Activated CD8-positive, alpha-beta memory T cell treated with anti-CD3 and anti-CD28 coated beads, Interleukin-2, amount 50 U/mL, for 1 hour (primary cell): ENCODE data around the gene FGD5.

Experiments used
- DNase-seq: peaks from one replicate; pipeline ENCODE4 v3.0.0-alpha.2; 2020; ENCODE audit errors: extremely low read depth

The FGD5 gene

DNA sequence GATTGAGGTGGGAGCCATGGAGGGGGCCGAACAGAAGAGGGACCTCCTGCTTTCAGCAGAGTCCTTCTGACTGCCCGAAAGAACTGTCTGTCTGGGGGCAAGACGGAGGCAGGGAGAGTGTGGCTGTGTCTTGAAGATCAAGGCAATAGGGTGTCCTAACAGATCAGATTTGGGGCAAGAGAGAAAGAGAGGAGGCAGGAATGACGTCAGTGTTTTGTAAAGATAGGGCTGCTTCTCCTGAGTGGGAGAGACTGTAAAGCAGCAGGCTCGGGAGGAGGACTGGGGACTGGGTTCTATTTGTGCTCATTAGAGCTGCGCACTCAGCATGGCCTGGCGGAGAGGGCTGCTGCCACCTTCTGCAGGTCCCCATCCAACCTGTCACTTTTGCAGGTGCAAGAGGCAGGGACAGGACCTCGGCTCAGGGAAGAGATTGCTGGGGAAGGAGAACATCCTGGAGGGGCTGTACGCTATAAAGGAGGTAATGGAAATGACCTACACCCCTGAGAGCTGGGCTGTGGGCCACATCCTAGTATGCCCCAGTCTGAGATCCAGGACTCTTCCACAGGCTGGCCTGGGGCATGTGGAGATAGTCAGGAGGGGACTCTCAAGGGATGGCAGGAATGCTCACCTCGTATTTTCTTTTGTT lies 29.0 kb upstream of the FGD5 start:
- DNase-seq: no peak

DNA sequence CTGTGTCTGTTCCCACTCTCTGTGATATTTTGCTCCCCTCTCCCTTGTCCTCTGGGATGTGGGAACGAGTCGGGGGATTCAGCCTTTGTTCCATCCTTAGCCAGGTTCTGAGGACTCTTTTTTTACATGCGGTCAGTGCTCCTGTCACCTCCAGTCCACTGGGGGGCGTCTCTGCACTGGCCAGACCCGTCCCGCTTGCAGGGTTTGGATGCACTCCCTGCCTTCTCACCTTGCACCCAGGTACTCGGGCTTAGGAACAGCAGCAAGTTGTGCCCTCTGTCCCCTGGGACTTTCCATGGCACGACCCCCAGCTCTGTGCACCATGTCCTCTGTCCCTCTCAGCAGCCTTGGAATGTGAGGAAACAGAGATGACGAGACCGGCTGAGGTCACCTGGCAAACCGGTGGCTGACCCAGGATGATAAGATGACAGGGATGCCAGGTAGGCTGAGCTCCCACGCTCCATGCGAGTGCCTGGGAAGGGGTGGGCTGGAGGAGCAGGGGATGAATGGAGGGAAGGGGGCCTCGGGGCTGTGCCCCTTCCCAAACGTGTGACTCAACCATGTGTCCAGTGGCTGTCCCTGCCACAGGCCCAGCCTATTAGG lies 27.3 kb upstream of the FGD5 start:
- DNase-seq: no peak

DNA sequence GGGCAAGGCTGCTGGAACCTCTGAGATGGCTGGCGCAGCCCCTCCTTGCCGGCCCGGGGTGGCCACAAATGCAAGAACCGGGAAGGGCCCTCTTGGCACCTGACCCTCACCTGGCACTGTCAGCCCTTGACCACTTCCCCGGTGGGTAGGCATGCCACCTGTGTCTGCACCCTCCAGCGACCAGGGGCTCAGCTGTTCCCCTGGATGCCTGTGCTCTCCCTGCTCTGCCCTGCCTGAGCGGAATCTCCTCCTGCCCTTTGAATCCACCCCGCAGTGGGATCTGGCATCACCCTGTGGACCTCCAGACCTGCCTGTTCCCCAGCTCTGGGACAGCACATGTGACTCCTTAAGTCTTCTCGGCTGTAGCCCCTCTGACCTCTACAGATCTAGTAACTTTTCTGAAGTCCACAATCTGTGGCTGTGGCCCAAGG lies 26.1 kb upstream of the FGD5 start:
- DNase-seq: no peak

DNA sequence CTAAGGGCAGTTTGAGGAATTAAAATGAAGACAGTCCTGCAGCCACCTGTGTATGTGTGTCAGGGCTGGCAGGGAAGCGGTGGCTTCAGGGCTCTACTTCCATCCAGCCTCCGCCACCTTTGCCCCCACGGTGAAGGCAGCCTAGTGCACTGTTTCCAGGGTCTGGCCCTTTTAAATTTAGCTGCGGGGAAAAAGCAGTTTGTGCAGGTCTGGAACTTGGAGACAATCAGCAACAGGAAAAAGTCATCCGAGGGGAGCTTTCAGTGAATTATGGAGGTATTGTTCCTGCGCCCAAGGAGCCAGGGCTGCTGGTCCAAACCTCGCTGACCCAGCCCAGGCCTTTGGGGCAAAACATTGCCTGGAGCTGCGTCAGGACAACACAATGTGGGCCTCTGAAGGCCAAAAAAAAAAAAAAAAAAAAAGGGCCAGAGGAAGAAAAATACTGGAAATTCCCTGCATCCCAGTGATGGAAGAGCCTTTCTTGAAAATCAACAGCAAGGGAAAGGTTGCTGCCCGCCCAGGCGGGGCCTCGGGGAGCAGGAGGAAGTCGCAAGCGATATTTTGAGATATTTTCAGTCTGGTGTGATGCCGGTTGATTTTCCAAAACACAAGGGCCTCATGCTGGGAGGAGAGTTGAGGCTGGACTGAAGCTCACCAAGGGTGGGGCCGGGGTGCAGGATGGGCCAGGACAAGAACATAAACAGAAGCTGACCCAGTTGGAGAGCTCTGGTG lies 25.5 kb upstream of the FGD5 start:
- DNase-seq: no peak

DNA sequence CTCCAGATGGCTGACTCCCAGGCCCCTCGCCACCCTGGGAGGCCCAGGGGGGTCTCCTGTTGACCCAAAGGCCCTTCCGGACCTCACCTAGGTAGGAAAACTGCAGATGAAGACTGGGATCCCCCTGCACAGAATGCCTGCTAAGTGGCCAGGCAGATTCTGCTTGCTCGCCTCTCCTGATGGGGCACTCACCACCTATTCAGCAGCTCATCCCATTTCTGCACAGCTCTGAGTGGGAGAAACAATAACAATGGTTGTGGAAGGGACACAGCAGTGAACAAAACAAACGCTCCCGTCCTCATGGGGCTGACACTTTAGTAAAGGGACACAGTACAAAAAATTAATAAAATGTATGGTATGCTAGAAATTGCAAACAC lies 24.9 kb upstream of the FGD5 start:
- DNase-seq: no peak

DNA sequence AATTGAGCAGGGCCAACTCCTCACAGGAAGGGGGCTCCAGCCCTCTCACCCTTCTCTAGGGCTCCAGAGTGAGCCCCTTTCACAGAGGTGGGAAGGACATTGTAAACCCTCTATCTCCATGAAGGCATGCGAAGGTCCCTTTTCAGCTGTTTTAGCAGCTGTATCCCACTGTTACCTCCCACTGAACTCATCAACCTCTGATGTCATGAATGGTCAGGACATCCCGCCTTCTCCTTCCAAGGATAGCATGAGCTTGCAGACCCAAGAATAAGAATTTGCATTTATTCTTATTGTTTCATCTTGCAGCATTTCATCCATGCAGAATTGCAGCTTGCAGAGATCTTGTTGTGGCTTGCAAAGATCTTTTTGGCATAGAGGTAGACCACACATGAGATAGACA lies 24.3 kb upstream of the FGD5 start:
- DNase-seq: no peak

DNA sequence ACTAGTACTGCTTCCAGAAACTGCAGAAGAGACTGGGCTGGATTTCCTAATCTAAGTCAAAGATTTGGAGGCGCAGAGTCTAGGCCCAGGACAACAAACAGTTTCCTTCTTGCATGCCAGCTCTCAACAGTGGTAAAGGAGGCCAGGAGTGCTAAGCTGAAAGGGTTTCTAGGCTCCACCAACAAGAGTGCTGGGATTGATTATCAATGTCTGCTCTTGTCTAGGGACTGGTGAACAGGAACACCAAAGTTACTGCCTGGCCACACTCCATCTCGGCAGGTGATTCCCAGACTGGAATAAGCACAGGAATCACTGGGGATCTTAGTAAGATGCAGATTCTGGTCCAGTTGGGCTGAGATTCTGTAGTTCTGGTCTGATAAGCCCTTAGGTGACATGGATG lies 22.8 kb upstream of the FGD5 start:
- no peak for DNase-seq

DNA sequence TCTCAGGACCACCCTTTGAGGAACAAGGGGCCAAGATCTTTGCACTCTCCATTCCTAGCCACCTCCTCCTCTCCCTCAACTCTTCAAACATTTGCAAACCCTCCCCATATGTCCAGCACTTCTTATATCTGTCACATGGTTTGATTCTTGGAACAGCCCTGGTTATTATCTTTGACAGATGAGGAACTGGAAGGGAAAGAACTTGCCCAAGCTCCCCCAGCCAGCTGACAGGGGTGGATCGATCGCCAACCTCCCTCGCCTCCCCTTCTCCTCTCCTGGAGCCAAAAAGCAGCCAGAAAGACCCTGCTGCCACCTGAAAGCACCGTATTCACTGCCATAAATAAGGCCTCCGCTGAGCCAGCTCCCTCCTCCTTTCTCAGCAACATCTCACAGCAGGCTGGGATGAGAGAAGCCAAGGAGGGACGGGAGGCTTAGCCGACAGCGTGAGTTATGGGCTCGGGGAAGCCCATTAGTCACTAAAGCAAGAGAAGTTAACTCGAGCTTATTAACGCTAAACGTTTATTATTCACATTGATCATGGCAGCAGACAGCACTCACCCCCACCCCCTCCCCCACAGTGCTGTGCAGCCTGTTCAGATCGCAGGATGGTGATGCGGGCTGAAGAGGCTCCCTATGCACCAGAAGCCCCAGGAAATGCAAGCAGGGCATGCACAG lies 22.2 kb upstream of the FGD5 start:
- no peak for DNase-seq

DNA sequence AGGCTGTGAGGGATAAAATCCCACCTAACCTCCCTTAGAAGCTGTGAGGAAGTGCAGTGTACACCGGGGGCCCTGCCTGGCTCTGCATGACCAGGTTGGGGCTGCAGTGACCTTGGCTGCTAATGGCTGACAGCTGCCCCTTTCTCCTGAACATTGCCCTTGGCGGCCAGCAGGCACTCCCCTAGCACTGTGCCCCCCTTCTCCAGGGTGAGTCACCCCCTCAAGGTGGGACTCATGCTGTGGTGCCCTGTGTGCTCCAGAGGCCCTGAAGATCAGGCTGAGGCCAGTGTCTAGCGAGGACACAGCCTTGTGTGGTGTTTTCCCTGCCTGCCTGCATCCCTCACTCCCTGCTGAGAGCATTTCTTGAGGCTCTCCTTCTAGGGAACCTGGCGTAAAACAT lies 21.0 kb upstream of the FGD5 start:
- DNase-seq: no peak

DNA sequence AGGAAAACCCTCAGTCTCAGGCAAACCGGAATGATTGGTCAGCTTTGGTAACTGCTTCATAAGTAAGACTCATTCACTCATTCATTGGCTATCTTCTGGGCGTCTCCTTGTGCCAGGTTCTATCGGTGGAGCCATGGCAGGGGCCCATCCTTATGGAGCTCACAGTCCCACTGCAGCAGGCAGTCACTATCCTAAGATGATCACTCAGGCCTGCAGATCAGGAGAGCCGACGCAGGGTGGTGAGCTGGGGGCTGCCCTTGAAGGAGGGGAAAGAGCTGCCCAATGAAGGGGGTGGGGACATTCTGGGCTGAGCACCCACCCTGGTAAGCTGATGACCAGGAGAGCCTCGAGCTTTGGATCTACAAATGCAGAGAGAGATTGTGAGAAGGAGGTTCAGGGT lies 20.5 kb upstream of the FGD5 start:
- DNase-seq: no peak

DNA sequence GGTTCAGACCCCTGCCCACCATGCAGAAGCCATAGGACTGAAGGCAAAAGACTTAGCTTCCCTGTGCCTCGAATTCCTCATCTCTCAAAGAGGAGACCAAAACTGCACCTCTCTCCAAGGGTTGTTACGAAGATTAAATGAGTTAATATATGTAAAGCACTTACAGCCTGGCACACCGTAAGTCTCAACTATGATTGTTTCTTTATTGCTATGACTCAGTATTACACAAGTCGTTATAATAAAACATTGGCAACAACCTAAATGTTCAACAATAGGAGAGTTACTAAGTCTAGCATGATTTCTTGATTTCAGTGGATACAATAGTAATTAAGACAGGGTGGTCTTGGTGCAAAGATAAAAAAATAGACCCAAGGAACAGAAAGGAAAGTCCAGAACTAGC lies 19.6 kb upstream of the FGD5 start:
- DNase-seq: no peak

DNA sequence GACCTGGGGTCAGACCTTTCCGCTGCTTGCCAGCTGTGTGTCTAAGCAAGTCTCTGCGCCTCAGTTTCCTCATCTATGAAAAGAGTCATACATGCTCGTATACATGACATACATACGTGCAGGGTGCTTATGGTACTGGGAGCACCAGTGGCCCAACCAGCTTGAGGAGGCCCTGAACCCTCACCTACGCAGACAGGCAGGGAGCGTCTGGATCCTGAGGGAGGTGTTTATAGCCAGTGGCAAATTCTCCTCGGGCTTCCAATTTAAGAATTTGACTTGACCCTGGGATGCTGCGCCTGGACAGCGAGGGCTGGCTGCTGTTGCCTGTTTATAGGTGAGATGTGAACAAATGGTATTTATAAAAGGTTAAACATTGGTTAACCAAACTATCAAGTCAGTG lies 17.7 kb upstream of the FGD5 start:
- no peak for DNase-seq

DNA sequence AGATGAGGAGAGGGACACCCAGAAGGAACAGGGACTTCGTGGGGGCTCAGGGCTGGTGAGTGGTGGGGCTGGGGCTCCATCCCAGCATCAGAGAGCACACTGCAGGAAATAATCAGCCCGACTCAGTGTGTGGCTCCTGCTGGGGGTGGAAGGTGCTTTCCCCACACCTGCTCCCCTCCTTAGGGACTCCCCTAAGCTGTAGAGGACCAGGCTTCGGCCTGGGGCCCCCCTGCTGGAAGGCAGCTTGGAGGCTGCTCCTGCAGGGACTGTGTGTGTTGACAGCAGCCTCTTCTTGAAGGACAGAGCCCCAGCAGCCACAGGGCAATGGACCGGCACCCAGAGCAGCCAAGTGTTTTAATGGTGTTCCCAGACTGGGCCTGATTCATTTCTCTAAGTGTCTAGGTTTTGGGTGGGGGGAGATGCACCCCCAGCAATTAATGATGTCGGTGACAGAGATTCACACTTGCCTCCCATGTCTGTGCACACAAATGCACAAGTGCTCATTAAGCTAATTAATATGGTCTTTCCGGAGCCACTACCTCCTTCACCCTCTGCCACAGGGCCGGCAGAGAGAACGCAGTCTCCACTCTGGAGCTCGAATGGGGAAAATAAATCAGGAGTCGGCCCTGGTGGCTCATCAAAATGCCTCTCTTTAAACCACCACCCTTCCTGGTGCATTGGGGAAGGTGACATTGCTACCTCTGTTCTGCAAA lies 16.9 kb upstream of the FGD5 start:
- DNase-seq: no peak

DNA sequence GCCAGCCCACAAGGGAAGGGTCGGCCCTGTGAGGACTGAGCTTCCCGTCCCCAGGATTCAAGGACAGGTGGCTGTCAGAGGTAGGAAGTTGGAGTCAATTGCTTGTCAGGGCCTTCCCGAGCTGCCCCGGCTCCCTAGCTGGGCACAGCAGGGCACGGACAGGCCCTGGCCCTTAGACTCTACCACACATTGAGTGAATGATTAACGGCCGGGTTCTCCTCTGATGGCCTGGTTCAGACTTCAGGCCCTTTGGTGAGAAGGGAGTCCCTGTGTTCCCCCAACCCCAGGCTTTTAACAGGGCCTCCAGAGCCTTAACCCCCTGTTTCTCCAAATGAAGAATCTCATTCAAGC lies 16.4 kb upstream of the FGD5 start:
- DNase-seq: no peak

DNA sequence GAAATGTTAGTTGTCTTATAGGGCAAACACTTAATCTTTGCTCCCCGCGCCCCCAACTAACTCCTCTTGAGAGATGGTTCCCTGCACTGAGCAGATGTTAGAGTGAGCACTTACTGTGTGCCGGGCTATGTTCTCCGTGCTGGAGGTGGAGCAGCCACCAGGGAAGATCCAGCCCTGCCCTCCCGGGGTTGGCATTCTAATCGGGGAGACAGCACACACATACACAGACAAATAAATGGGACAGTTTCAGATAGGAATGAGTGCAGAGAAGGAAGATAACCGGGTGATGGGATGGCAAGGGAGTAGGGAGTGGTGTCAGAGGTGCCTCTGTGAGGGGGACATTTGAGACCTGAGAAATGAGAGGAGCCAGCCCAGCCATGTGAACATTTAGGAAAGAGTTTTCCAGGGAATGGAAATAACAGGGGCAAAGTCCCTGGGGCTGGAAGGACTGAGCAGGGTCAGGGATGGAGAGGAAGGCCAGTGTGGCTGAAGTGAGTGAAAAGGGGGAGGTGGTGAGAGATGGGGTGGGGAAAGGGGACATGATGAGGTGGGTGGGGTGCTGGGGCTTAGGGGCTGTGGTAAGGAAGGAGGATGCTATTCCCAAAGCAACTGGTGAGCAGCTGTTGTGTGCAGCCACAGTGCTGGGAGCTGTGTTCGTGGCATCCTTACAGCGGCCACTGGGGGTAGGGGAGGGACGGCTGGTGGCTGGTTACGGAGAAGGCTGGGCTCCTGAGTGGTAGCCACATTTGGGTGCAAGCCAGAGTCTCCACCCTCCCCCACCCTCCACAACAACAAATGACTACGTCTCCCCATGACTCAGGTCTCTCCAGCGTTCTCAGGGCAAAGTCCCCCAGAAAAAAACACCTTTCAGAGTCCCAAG lies 15.4 kb upstream of the FGD5 start:
- DNase-seq: no peak

DNA sequence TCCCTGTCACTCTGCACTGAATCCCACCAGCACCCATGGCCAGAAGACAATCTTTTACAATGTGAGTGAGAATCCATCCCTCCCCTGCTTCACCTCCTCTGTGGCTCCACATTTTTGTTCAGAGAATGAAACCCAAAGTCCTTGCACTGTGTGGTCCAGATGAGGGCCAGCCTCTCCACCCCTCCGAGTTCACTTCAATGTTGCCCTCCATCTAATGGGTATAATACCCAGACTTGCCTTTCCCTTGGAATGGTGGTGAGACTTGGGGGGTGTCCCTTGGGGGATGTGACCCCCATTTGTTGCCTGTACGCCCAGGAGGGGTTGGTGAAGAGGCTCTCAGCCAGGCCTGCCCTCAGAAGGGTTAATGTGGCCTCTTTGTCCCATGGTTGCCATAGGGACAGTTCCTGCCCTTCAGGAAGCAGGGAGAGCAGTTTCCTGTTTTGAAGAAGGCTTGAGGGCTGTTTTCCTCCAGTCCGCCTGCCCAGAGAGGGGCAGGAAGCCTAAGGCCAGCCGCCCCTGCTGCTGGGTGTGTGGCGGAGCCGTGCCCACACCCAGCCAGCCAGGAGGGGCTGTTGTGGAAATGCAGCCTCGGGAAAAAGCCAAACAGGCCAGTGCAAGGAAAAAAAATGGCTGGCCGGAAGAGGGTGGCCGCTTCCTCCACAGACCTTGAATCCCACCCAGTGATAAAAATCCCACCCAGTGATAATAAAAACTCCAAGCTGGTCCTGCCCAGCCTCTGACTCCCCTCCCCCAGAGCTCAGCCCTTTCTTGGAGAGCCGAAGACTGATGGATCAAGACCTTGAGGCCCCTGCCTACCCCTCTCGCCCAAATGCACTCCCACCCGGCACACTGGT lies 14.6 kb upstream of the FGD5 start:
- no peak for DNase-seq

DNA sequence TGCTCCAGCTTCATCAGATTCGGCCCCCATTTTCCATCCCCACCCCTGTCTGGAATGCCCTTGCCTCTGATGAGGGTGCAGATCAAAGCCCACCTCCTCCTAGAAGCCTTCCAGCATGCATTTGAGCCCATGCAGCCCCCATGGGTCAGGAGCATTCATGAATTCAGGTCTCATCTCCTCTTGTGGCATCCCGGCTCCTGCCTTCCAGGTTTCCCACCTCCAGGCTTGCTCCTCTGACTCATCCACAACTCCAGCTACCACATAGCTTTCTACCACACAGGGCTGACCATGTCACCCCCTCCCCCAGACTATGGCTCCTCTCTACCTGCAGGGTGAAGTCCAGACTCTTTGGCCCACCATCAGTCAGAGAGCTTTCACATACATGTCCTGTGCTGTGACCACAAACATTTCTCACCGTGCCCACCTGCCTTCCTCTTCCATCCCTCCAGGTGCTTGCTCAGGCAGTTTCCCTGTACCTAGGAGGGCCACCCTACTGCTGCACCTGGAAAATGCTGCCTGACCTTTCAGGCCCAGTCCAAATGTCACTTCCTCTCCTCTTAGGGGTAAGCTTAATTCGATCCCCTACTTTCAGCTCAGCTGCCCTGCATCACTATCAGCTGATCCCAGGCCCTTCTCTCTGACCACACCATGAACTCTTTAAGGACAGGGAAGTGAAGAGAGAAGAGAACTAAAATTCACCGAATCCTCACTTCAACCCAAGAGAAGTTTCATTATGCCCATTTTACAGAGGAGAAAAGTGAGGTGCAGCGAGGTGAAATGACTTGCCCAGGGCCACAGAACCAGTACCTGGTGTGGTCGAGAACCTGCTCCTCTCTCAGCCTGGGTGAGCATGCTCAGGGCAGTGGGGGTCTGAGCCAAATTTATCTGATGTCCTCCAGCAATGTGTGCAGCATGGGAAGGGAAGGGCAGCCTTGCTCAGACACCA lies 13.7 kb upstream of the FGD5 start:
- no peak for DNase-seq

DNA sequence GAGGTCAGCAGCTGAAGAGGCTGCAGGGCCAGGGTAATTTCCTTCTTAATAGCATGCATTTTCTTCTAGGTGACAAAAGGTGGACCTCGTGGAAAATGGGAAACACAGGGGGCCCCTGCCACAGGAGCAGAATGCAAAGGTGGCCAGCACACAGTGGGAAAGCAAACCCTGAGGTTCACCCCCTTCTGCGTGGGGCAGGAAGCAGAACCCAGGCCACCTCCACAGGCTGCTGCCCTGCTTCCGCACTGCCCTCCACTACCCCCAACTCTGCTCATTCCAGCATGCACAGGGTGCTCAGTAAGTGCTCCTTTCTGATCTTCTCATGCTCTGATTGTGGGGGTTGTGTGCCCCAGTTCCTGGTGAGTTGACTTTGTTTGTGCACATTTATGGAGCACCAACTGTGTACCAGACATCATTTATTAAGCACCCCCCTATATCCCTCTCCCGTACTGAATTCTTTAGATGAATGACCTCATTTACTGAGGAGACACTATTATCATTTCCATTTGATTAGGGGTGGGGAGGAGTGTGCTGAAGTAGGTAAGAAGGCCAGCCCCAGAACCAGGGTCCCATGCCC lies 12.7 kb upstream of the FGD5 start:
- DNase-seq: no peak
